NT2/D1 (cell line): ENCODE results near the gene FPR2.

Experiments used
- DNase-seq: peaks from one replicate; pipeline ENCODE4 v3.0.0-alpha.2; 2011; ENCODE audit warnings: low read depth, low spot score
- H3K27me3 ChIP-seq: 2 replicates; pipeline ENCODE4 v1.6.0; 2011; ENCODE audit warnings: mild to moderate bottlenecking; ENCODE audit not compliant: insufficient read length, insufficient read depth
- H3K36me3 ChIP-seq: 2 replicates; pipeline ENCODE4 v1.6.1; 2011; ENCODE audit warnings: mild to moderate bottlenecking, low read length, mixed read lengths; ENCODE audit not compliant: insufficient read depth, insufficient read length
- H3K4me1 ChIP-seq: 2 replicates; pipeline ENCODE4 v1.5.1; 2011; ENCODE audit not compliant: insufficient read depth, insufficient read length
- H3K4me3 ChIP-seq: 2 replicates; pipeline ENCODE4 v1.5.1; 2011; ENCODE audit warnings: low read depth; ENCODE audit not compliant: insufficient read length
- H3K9ac ChIP-seq: 2 replicates; pipeline ENCODE4 v1.6.0; 2011; ENCODE audit warnings: low read depth; ENCODE audit not compliant: insufficient read length
- H3K9me3 ChIP-seq: 2 replicates; pipeline ENCODE4 v1.5.1; 2011; ENCODE audit warnings: mild to moderate bottlenecking, low read length; ENCODE audit not compliant: insufficient read depth
- SUZ12 ChIP-seq: IDR thresholded peaks from 2 replicates; pipeline ENCODE4 v1.6.1; 2011; ENCODE audit not compliant: insufficient read length, insufficient read depth; ENCODE audit errors: extremely low read depth
- YY1 ChIP-seq: IDR thresholded peaks from 2 replicates; pipeline ENCODE4 v1.6.1; 2011; ENCODE audit not compliant: insufficient read length, insufficient read depth
- ZNF274 ChIP-seq: IDR thresholded peaks from 2 replicates; pipeline ENCODE4 v1.6.1; 2011; ENCODE audit warnings: mild to moderate bottlenecking, low read depth, low read length

Gene FPR2

GRCh38 chr19:51719251-51719988, 41.6 kb upstream of the FPR2 start:
- peaks cover 37% of the 10 kb centered on the region for H3K27me3 ChIP-seq
- peak overlapping the region; percentile 62 for H3K4me3 ChIP-seq
- H3K4me1 ChIP-seq: no peaks in the 10 kb centered on the region
- no peaks in the 10 kb centered on the region for H3K36me3 ChIP-seq
- H3K9ac ChIP-seq: peak overlapping the region; percentile 77
- no peak for DNase-seq
- H3K9me3 ChIP-seq: no peaks in the 10 kb centered on the region
- TF ChIP-seq ZNF274 (no peak), YY1 (no peak), SUZ12 (no peak)

DNA sequence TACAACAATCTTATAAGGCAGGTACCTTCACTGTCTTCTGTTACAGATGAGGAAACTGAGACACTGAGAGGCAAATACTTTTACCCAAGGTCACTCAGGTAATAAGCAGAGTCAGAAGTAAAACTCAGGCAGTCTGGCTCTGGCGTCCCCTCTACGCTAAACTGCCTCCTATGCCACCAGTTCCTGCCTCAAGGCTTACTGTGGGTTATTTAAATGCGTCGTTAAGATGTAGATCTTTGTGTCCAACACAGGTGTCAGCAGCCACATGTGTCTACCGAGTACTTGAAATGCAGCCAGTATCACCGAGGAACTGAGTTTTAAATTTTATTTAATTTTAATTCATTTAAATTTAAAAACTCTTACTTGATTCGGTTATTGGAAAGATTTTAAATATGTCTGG, 39.1 kb upstream of the FPR2 start:
- H3K36me3 ChIP-seq: no peaks in the 10 kb centered on the region
- H3K4me3 ChIP-seq: no peak overlapping the region
- H3K9me3 ChIP-seq: no peaks in the 10 kb centered on the region
- TF ChIP-seq SUZ12: no peak
- TF ChIP-seq ZNF274: no peak
- no peak for TF ChIP-seq YY1
- H3K4me1 ChIP-seq: peaks cover 2% of the 10 kb centered on the region
- peaks cover 32% of the 10 kb centered on the region for H3K27me3 ChIP-seq
- no peak for DNase-seq
- H3K9ac ChIP-seq: no peak overlapping the region

GRCh38 chr19:51722492-51722891, 38.5 kb upstream of the FPR2 start:
- peaks cover 2% of the 10 kb centered on the region for H3K4me1 ChIP-seq
- H3K9ac ChIP-seq: no peak overlapping the region
- H3K9me3 ChIP-seq: no peaks in the 10 kb centered on the region
- peaks cover 26% of the 10 kb centered on the region for H3K27me3 ChIP-seq
- TF ChIP-seq ZNF274 (no peak), SUZ12 (no peak), YY1 (no peak)
- DNase-seq: no peak
- H3K36me3 ChIP-seq: no peaks in the 10 kb centered on the region
- H3K4me3 ChIP-seq: no peak overlapping the region

- DNase-seq: no peak
- no peaks in the 10 kb centered on the region for H3K9me3 ChIP-seq
- H3K36me3 ChIP-seq: no peaks in the 10 kb centered on the region
- no peak overlapping the region for H3K9ac ChIP-seq
- peaks cover 2% of the 10 kb centered on the region for H3K4me1 ChIP-seq
- no peak for TF ChIP-seq ZNF274
- no peak for TF ChIP-seq YY1
- no peak for TF ChIP-seq SUZ12
- peaks cover 6% of the 10 kb centered on the region for H3K27me3 ChIP-seq
- no peak overlapping the region for H3K4me3 ChIP-seq
Measured at GRCh38 chr19:51724543-51724942, 36.4 kb upstream of the FPR2 start.

GRCh38 chr19:51726049-51726448, 34.9 kb upstream of the FPR2 start:
- H3K27me3 ChIP-seq: peaks cover under 1% of the 10 kb centered on the region
- no peak overlapping the region for H3K9ac ChIP-seq
- no peak for DNase-seq

DNA sequence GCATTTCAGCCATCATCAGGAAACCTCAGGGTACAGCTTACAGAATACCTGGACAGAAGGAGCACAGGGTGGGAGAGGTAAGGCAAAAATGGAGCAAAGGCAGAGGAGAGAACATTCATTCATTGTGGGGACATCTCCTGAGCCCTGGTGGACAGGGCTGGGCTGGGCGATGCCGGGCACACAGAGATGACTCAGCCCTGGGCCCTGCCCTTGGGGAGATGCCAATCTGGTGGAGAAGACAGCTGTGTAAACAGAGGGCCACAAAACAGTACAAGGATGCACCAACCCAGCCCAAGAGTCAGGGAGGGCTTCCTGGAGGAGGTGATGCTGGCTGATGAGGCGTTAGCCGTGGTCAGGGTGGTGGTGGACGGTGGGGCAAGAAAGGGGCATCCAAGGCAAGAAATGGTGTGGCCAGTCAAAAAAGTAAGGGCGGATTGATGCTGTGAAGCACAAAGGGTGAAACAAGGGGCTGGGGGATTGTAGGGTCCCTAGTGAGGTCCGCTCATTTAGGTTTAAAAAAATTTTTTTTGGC, 33.6 kb upstream of the FPR2 start:
- Histone ChIP-seq H3K4me3 (no peak overlapping the region), H3K9me3 (no peaks in the 10 kb centered on the region), H3K4me1 (peaks cover 2% of the 10 kb centered on the region), H3K27me3 (no peaks in the 10 kb centered on the region), H3K36me3 (no peaks in the 10 kb centered on the region), H3K9ac (no peak overlapping the region)
- no peak for DNase-seq
- TF ChIP-seq ZNF274 (no peak), SUZ12 (no peak), YY1 (no peak)

More at GRCh38 chr19:51726049-51726448, 34.9 kb upstream of the FPR2 start:
- no peak for TF ChIP-seq ZNF274
- no peak for TF ChIP-seq YY1
- no peak for TF ChIP-seq SUZ12
- Histone ChIP-seq H3K4me1 (peaks cover 2% of the 10 kb centered on the region), H3K36me3 (no peaks in the 10 kb centered on the region), H3K9me3 (no peaks in the 10 kb centered on the region), H3K4me3 (no peak overlapping the region)

GRCh38 chr19:51729781-51730180, 31.2 kb upstream of the FPR2 start:
- Histone ChIP-seq H3K9me3 (no peaks in the 10 kb centered on the region), H3K4me1 (peaks cover 2% of the 10 kb centered on the region), H3K36me3 (no peaks in the 10 kb centered on the region), H3K4me3 (no peak overlapping the region), H3K9ac (no peak overlapping the region), H3K27me3 (no peaks in the 10 kb centered on the region)
- no peak for DNase-seq
- TF ChIP-seq SUZ12: no peak
